Measurements from ENCODE around the gene KCNA10. TPM values are rescaled to one million over a fixed set of nuclear protein-coding genes. Genes with fewer than 3 reads are reported as not detected.

Gene KCNA10
- total RNA-seq, 1 experiment from 2014 or later = not detected

DNA sequence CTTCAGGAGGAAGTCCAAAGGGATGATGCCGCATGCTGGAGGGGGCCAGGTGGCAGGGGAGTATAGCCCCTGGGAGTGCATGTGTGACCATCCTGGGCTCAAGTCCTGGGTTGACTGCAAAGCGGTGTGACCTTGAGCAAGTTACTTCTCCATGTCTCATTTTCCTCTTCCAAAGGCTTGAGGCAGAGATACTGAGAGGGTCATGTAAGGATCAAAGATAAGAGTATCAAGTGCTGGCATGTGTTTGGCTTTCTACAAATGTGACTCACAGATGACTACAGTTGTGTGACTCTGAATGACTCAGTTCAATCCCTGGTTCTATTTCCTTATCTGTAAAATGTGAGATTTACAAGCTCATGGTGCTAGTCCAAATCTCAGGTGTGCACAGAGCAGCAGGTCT, 41.9 kb downstream of the KCNA10 start:
- no peak overlapping the region for H2AK5ac ChIP-seq (ENCODE audit: insufficient read length, low read length)
- Mint-ChIP-seq H3K4me3 (no peak overlapping the region), H3K9me3 (no peaks in the 10 kb centered on the region), H3K27me3 (ENCODE audit: low read depth) (no peaks in the 10 kb centered on the region), H3K27ac (no peak overlapping the region), H3K36me3 (ENCODE audit: insufficient read depth in 1 of 3, low read depth in 3 of 3) (no peaks in the 10 kb centered on the region), H3K4me1 (peaks cover 26 to 33% of the 10 kb centered on the region in 2 experiments)
- no peak overlapping the region for H4K8ac ChIP-seq (replicated peaks; ENCODE audit: insufficient read length, low read depth, low read length)
- no peak for TF ChIP-seq CTCF (conservative IDR thresholded peaks at IDR 0.05)
- H3K18ac ChIP-seq (ENCODE audit: insufficient read length, low read depth, low read length) = no peak overlapping the region
- H3K23ac ChIP-seq (ENCODE audit: insufficient read length, low read depth, low read length) = no peak overlapping the region
- H3K4me1 ChIP-seq (ENCODE audit: insufficient read depth, low read length) = no peaks in the 10 kb centered on the region
- no peaks in the 10 kb centered on the region for H3K79me1 ChIP-seq (ENCODE audit: insufficient read depth, low read depth, low read length, poor library complexity, severe bottlenecking)
- no peak overlapping the region for H4K5ac ChIP-seq (ENCODE audit: insufficient read length, low read depth, low read length)
- H3K9ac ChIP-seq (ENCODE audit: extremely low read depth, insufficient read length, low read length) = no peak overlapping the region
- H3K4me2 ChIP-seq (ENCODE audit: insufficient read depth, insufficient read length, low read length) = no peak overlapping the region
- H3K56ac ChIP-seq (ENCODE audit: insufficient read length, low read depth, low read length) = no peak overlapping the region
- H3K27ac ChIP-seq (ENCODE audit: insufficient read length, low read depth, low read length) = no peak overlapping the region
- no peak overlapping the region for H2AFZ ChIP-seq (ENCODE audit: low read length)
- H2BK120ac ChIP-seq (ENCODE audit: low read depth, low read length, poor library complexity, severe bottlenecking) = no peak overlapping the region
- H3K27me3 ChIP-seq (ENCODE audit: insufficient read depth, low read length) = no peaks in the 10 kb centered on the region
- no peak overlapping the region for H2BK15ac ChIP-seq (ENCODE audit: low read depth, low read length)
- no peak overlapping the region for H2BK12ac ChIP-seq (ENCODE audit: insufficient read length, low read depth, low read length)
- H4K20me1 ChIP-seq (ENCODE audit: control insufficient read depth, insufficient read depth, insufficient read length) = no peaks in the 10 kb centered on the region
- no peak overlapping the region for H3K14ac ChIP-seq (ENCODE audit: insufficient read depth, low read length)
- no peak overlapping the region for H2BK5ac ChIP-seq (ENCODE audit: insufficient read length, low read length)
- H3K9me3 ChIP-seq (ENCODE audit: control insufficient read depth, low read depth, low read length) = no peaks in the 10 kb centered on the region
- no CpG with 5 or more reads among the region's 2 CpGs for WGBS (ENCODE audit: extremely low coverage, insufficient read length, low lambda C conversion rate)
- H3K4ac ChIP-seq (ENCODE audit: low read depth, low read length) = no peak overlapping the region
- DNase-seq = no peak
- no peak overlapping the region for H3T11ph ChIP-seq (ENCODE audit: low read length)
- H2BK20ac ChIP-seq (ENCODE audit: low read depth, low read length, poor library complexity, severe bottlenecking) = no peak overlapping the region
- no peaks in the 10 kb centered on the region for H3K23me2 ChIP-seq (ENCODE audit: insufficient read length, low read depth, low read length, poor library complexity, severe bottlenecking)
- H3K79me2 ChIP-seq (ENCODE audit: insufficient read depth, low read length) = no peaks in the 10 kb centered on the region
- H4K91ac ChIP-seq (ENCODE audit: insufficient read length, low read depth, low read length) = no peak overlapping the region

Data from H9 (cell line).